ENCODE results near the gene TSPAN15.

TSPAN15 gene

GRCh38 chr10:69465457-69466157 lies 14.3 kb downstream of the TSPAN15 start:
- no peak for DNase-seq (ENCODE audit: low read depth, low spot score)

GRCh38 chr10:69466158-69466490 lies 14.9 kb downstream of the TSPAN15 start:
- no peak for DNase-seq (ENCODE audit: low read depth, low spot score)

GRCh38 chr10:69466689-69467088 lies 15.4 kb downstream of the TSPAN15 start:
- DNase-seq (ENCODE audit: low read depth, low spot score), result no peak

GRCh38 chr10:69467928-69468750 lies 16.9 kb downstream of the TSPAN15 start:
- no peak for DNase-seq (ENCODE audit: low read depth, low spot score)

- no peak for DNase-seq (ENCODE audit: low read depth, low spot score)
Measured at GRCh38 chr10:69468751-69469089, 17.5 kb downstream of the TSPAN15 start.

- no peak for DNase-seq (ENCODE audit: low read depth, low spot score)
Measured at GRCh38 chr10:69469976-69470375, 18.7 kb downstream of the TSPAN15 start.

GRCh38 chr10:69470463-69471384 lies 19.5 kb downstream of the TSPAN15 start:
- no peak for DNase-seq (ENCODE audit: low read depth, low spot score)

GRCh38 chr10:69472142-69472541 lies 20.9 kb downstream of the TSPAN15 start:
- DNase-seq (ENCODE audit: low read depth, low spot score), result no peak

- no peak for DNase-seq (ENCODE audit: low read depth, low spot score)
Measured at GRCh38 chr10:69472544-69472943, 21.3 kb downstream of the TSPAN15 start.

- no peak for DNase-seq (ENCODE audit: low read depth, low spot score)
Measured at GRCh38 chr10:69473304-69473990, 22.2 kb downstream of the TSPAN15 start.

- DNase-seq (ENCODE audit: low read depth, low spot score), result no peak
Measured at GRCh38 chr10:69474742-69475432, 23.6 kb downstream of the TSPAN15 start.

- DNase-seq (ENCODE audit: low read depth, low spot score), result no peak
Measured at GRCh38 chr10:69475433-69475830, 24.2 kb downstream of the TSPAN15 start.

GRCh38 chr10:69477968-69478597 lies 26.8 kb downstream of the TSPAN15 start:
- no peak for DNase-seq (ENCODE audit: low read depth, low spot score)

GRCh38 chr10:69479240-69480067 lies 28.2 kb downstream of the TSPAN15 start:
- DNase-seq (ENCODE audit: low read depth, low spot score), result no peak

GRCh38 chr10:69480068-69480412 lies 28.8 kb downstream of the TSPAN15 start:
- DNase-seq (ENCODE audit: low read depth, low spot score), result no peak

GRCh38 chr10:69481305-69481704 lies 30.0 kb downstream of the TSPAN15 start:
- no peak for DNase-seq (ENCODE audit: low read depth, low spot score)

GRCh38 chr10:69481811-69482524 lies 30.7 kb downstream of the TSPAN15 start:
- DNase-seq (ENCODE audit: low read depth, low spot score), result no peak

- no peak for DNase-seq (ENCODE audit: low read depth, low spot score)
Measured at GRCh38 chr10:69483963-69484362, 32.7 kb downstream of the TSPAN15 start.

- DNase-seq (ENCODE audit: low read depth, low spot score), result no peak
Measured at GRCh38 chr10:69484736-69485135, 33.5 kb downstream of the TSPAN15 start.

All from brain pericyte (primary cell).